ENCODE measurements around the gene REV1.

REV1 gene

DNA sequence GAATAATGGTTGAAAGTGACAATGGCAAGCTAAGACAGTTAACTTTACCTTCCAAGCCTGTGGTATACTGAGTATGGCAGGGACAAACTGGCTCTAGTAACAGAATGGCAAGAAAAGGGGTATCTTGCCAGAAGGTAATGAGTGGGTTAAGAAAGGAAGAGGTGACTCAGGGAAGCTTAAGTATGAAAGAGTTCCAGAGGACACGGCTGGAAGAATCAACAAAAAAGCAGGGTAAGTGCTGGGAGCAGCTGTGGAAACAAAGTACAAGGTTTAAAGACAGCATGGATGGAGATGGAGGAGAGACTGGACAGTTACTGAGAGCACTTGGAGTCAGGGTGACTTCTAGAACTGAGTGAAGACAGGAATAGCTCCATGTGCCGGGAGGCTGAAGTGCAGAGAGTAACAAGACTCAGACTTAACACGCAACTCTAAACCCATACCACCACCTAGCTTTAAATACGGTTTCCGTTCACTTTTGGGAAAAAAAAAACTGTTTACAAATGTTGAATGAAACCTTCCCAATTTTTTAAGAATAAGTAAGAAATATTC is 69.0 kb downstream of the REV1 start:
- no peak overlapping the region for H3K4me3 ChIP-seq (ENCODE audit: low read depth, low read length)
- no peak for DNase-seq (ENCODE audit: low read depth)
- no peak for TF ChIP-seq MYC (IDR thresholded peaks at IDR 0.05; ENCODE audit: low read depth, low read length)
- TF ChIP-seq, protein P1, sequence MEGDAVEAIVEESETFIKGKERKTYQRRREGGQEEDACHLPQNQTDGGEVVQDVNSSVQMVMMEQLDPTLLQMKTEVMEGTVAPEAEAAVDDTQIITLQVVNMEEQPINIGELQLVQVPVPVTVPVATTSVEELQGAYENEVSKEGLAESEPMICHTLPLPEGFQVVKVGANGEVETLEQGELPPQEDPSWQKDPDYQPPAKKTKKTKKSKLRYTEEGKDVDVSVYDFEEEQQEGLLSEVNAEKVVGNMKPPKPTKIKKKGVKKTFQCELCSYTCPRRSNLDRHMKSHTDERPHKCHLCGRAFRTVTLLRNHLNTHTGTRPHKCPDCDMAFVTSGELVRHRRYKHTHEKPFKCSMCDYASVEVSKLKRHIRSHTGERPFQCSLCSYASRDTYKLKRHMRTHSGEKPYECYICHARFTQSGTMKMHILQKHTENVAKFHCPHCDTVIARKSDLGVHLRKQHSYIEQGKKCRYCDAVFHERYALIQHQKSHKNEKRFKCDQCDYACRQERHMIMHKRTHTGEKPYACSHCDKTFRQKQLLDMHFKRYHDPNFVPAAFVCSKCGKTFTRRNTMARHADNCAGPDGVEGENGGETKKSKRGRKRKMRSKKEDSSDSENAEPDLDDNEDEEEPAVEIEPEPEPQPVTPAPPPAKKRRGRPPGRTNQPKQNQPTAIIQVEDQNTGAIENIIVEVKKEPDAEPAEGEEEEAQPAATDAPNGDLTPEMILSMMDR (IDR thresholded peaks at IDR 0.05; ENCODE audit: low read depth, low read length) = no peak
- TF ChIP-seq, protein P2, sequence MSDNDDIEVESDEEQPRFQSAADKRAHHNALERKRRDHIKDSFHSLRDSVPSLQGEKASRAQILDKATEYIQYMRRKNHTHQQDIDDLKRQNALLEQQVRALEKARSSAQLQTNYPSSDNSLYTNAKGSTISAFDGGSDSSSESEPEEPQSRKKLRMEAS (IDR thresholded peaks at IDR 0.05; ENCODE audit: low read depth, low read length) = no peak
- no peak for TF ChIP-seq POLR2A (IDR thresholded peaks at IDR 0.05; ENCODE audit: extremely low read depth, insufficient read length)

DNA sequence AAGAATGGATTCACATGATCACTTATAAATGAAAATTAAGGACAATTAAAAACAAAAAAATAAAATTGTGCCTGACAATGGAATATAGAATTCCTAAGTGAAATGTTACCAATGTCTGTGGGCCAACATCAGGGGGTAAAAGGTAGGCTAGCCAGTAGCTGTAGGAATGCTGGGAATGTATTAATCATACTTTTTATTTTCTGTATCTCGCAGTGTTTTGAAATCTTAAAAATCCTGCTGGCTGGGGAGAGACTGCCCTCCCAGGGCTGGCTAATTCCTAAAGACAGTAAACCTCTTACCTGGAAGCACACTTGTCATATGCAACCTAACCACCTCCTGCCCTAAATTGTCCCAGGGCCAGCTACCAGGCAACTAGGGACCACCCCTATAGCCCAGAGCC is 69.8 kb downstream of the REV1 start:
- H3K4me3 ChIP-seq (ENCODE audit: low read depth, low read length) = no peak overlapping the region
- no peak for DNase-seq (ENCODE audit: low read depth)
- TF ChIP-seq POLR2A (IDR thresholded peaks at IDR 0.05; ENCODE audit: extremely low read depth, insufficient read length) (no peak), MYC (IDR thresholded peaks at IDR 0.05; ENCODE audit: low read depth, low read length) (no peak)
- TF ChIP-seq, protein P1 (IDR thresholded peaks at IDR 0.05; ENCODE audit: low read depth, low read length) = no peak
- TF ChIP-seq, protein P2 (IDR thresholded peaks at IDR 0.05; ENCODE audit: low read depth, low read length) = no peak

DNA sequence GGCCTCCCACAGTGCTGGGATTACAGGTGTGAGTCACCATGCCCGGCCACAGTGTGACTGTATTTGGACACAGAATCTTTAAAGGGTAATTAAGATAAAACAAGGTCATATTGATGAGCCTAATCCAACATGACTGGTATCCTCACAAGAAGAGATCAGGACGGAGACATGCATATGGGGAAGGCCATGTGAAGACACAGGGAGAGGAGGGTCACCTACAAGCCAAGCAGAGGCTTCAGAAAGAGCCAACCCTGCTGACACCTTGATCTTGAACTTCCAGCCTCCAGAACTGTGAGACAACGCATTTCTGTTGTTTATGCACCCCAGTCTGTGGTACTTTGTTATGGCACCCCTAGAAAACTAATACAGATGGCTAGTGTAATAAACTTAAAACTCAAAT is 72.4 kb downstream of the REV1 start:
- no peak overlapping the region for H3K4me3 ChIP-seq (ENCODE audit: low read depth, low read length)
- no peak for DNase-seq (ENCODE audit: low read depth)
- TF ChIP-seq, protein P1 (IDR thresholded peaks at IDR 0.05; ENCODE audit: low read depth, low read length) = no peak
- TF ChIP-seq, protein P2 (IDR thresholded peaks at IDR 0.05; ENCODE audit: low read depth, low read length) = no peak
- TF ChIP-seq POLR2A (IDR thresholded peaks at IDR 0.05; ENCODE audit: extremely low read depth, insufficient read length) = no peak
- no peak for TF ChIP-seq MYC (IDR thresholded peaks at IDR 0.05; ENCODE audit: low read depth, low read length)

DNA sequence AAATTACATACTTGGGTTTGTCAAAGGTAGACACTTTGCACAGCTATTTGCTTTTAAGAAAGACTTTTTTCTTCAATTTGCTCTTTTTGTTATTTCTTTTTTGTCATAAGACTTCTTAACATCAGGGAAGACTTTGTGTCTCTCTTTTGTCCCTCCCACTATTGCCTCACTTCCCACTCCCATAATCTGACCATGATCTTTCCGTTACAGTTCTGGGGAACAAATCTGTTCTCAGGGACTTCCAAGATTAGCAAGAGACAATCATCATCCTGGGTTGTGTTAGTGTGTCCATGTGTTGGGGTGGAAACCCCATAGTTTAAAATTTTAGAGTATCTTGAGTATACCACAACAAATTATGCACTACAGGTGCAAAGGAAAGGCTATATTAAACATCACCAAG is 75.3 kb downstream of the REV1 start:
- no peak for DNase-seq (ENCODE audit: low read depth)
- TF ChIP-seq POLR2A (IDR thresholded peaks at IDR 0.05; ENCODE audit: extremely low read depth, insufficient read length) (no peak), MYC (IDR thresholded peaks at IDR 0.05; ENCODE audit: low read depth, low read length) (no peak)
- TF ChIP-seq, protein P2 (IDR thresholded peaks at IDR 0.05; ENCODE audit: low read depth, low read length) = no peak
- TF ChIP-seq, protein P1 (IDR thresholded peaks at IDR 0.05; ENCODE audit: low read depth, low read length) = no peak
- H3K4me3 ChIP-seq (ENCODE audit: low read depth, low read length) = no peak overlapping the region

DNA sequence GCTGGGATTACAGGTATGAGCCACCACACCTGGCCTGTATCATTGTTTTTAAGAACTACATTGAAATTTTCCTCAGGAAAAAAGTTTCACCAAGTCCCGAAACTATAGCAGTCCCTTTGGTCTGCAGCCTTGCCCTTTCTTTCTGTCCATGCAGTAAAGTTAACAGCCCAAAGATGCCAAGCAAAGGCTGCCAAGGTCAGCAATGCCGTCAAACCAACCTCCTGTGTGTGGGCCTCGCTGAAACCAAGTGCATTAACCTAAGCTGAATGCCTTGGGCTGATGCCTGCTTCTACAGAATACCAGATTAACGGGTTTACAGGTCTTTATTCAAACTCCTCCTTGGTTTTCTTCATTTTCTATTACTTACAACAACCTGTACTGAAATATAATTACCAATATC is 79.5 kb downstream of the REV1 start:
- no peak overlapping the region for H3K4me3 ChIP-seq (ENCODE audit: low read depth, low read length)
- TF ChIP-seq MYC (IDR thresholded peaks at IDR 0.05; ENCODE audit: low read depth, low read length) (no peak), POLR2A (IDR thresholded peaks at IDR 0.05; ENCODE audit: extremely low read depth, insufficient read length) (no peak)
- TF ChIP-seq, protein P1 (IDR thresholded peaks at IDR 0.05; ENCODE audit: low read depth, low read length) = no peak
- TF ChIP-seq, protein P2 (IDR thresholded peaks at IDR 0.05; ENCODE audit: low read depth, low read length) = no peak
- DNase-seq (ENCODE audit: low read depth) = no peak
